BLaER1 treated with 17β-estradiol and CSF1 and Interleukin-3, amounts not matched to agents 10 nM and 100 nM (cell line): ENCODE measurements around the gene SH3TC1.
A peak's percentile ranks its signal among the peaks of the same experiment; 100 is the strongest.

ENCODE experiments used
- H3K27ac ChIP-seq, 11 experiments: shearing (Covaris generic); formaldehyde crosslinking; 2 replicates each; pipeline ENCODE4 v1.8.1; 2022
- H3K27me3 ChIP-seq, 11 experiments: shearing (Covaris generic); formaldehyde crosslinking; 2 replicates each; pipeline ENCODE4 v1.8.1; 2022
- H3K36me3 ChIP-seq, 11 experiments: shearing (Covaris generic); formaldehyde crosslinking; 2 replicates each; pipeline ENCODE4 v1.8.1; 2022
- H3K4me1 ChIP-seq, 10 experiments: shearing (Covaris generic); formaldehyde crosslinking; 2 replicates each; pipeline ENCODE4 v1.8.1; 2022
- H3K4me2 ChIP-seq, 11 experiments: shearing (Covaris generic); formaldehyde crosslinking; 2 replicates each; pipeline ENCODE4 v1.8.1; 2022
- H3K4me3 ChIP-seq, 10 experiments: shearing (Covaris generic); formaldehyde crosslinking; 2 replicates each; pipeline ENCODE4 v1.8.1; 2022
- H3K9ac ChIP-seq, 11 experiments: shearing (Covaris generic); formaldehyde crosslinking; 2 replicates each; pipeline ENCODE4 v1.8.1; 2022
- H3K9me3 ChIP-seq, 11 experiments: shearing (Covaris generic); formaldehyde crosslinking; replicated peaks in 1 of 11; 2 replicates each; pipeline ENCODE4 v1.8.1; 2022
- H4K20me1 ChIP-seq, 11 experiments: shearing (Covaris generic); formaldehyde crosslinking; 2 replicates each; pipeline ENCODE4 v1.8.1; 2022
- Cebpa-rat ChIP-seq, 11 experiments: shearing (Covaris generic); IDR thresholded peaks; 2 replicates each; pipeline ENCODE4 v1.8.1; 2022

The SH3TC1 gene

GRCh38 chr4:8203052-8203401 lies 3.9 kb downstream of the SH3TC1 start:
- H3K9me3 ChIP-seq = no peaks in the 10 kb centered on the region
- H3K9ac ChIP-seq = peak overlapping the region; percentile 71 to 97 (median 84); a peak in 19 of 22 replicates
- peaks cover 70 to 100% (median 99%) of the 10 kb centered on the region in 10 experiments for H3K4me1 ChIP-seq
- no peak for TF ChIP-seq Cebpa-rat (IDR thresholded peaks at IDR 0.05)
- no peaks in the 10 kb centered on the region for H3K27me3 ChIP-seq
- H4K20me1 ChIP-seq = peaks cover 16 to 73% (median 48%) of the 10 kb centered on the region in 11 experiments; a peak in 20 of 22 replicates
- H3K36me3 ChIP-seq = peaks cover 0 to 65% (median 2%) of the 10 kb centered on the region in 11 experiments; a peak in 14 of 22 replicates
- peak overlapping the region in 3 of 11 experiments; percentile 86 to 87 (median 87); a peak in 6 of 22 replicates for H3K27ac ChIP-seq
- H3K4me3 ChIP-seq = peak overlapping the region; percentile 62 to 94 (median 77); a peak in 19 of 20 replicates
- H3K4me2 ChIP-seq = peak overlapping the region; percentile 92 to 100 (median 99)

GRCh38 chr4:8203817-8204216 lies 4.7 kb downstream of the SH3TC1 start:
- peaks cover 71 to 100% (median 95%) of the 10 kb centered on the region in 10 experiments for H3K4me1 ChIP-seq
- H3K4me3 ChIP-seq = peak overlapping the region in 6 of 10 experiments; percentile 73 to 94 (median 90); a peak in 13 of 20 replicates
- H3K27ac ChIP-seq = peak overlapping the region in 6 of 11 experiments; percentile 17 to 87 (median 71); a peak in 12 of 22 replicates
- H3K4me2 ChIP-seq = peak overlapping the region; percentile 92 to 100 (median 99)
- TF ChIP-seq Cebpa-rat (IDR thresholded peaks at IDR 0.05) = no peak
- H3K36me3 ChIP-seq = peaks cover 0 to 73% (median 8%) of the 10 kb centered on the region in 11 experiments; a peak in 17 of 22 replicates
- H3K9ac ChIP-seq = peak overlapping the region; percentile 43 to 97 (median 81); a peak in 21 of 22 replicates
- H3K27me3 ChIP-seq = no peaks in the 10 kb centered on the region
- peaks cover 16 to 81% (median 48%) of the 10 kb centered on the region in 11 experiments; a peak in 20 of 22 replicates for H4K20me1 ChIP-seq
- H3K9me3 ChIP-seq = no peaks in the 10 kb centered on the region

GRCh38 chr4:8204576-8205227 lies 5.6 kb downstream of the SH3TC1 start:
- TF ChIP-seq Cebpa-rat (IDR thresholded peaks at IDR 0.05) = no peak
- Histone ChIP-seq H3K4me2 (peak overlapping the region; percentile 92 to 100 (median 99)), H3K4me3 (peak overlapping the region in 5 of 10 experiments; percentile 81 to 94 (median 91); a peak in 6 of 20 replicates), H3K9ac (peak overlapping the region; percentile 6 to 97 (median 81); a peak in 17 of 22 replicates), H3K36me3 (peaks cover 0 to 82% (median 17%) of the 10 kb centered on the region in 11 experiments; a peak in 17 of 22 replicates), H4K20me1 (peaks cover 16 to 90% (median 48%) of the 10 kb centered on the region in 11 experiments; a peak in 20 of 22 replicates), H3K9me3 (no peaks in the 10 kb centered on the region), H3K27ac (peak overlapping the region in 7 of 11 experiments; percentile 8 to 87 (median 62); a peak in 12 of 22 replicates), H3K27me3 (no peaks in the 10 kb centered on the region), H3K4me1 (peaks cover 80 to 100% (median 98%) of the 10 kb centered on the region in 10 experiments)

- Histone ChIP-seq H3K27me3 (no peaks in the 10 kb centered on the region), H3K9me3 (no peaks in the 10 kb centered on the region), H3K4me2 (peak overlapping the region; percentile 92 to 100 (median 99)), H3K4me3 (peak overlapping the region in 4 of 10 experiments; percentile 57 to 93 (median 85); a peak in 5 of 20 replicates), H3K36me3 (peaks cover 0 to 88% (median 21%) of the 10 kb centered on the region in 11 experiments; a peak in 17 of 22 replicates), H3K9ac (peak overlapping the region; percentile 18 to 97 (median 81); a peak in 19 of 22 replicates), H3K27ac (peak overlapping the region in 10 of 11 experiments; percentile 10 to 87 (median 65); a peak in 19 of 22 replicates), H4K20me1 (peaks cover 16 to 95% (median 48%) of the 10 kb centered on the region in 11 experiments; a peak in 20 of 22 replicates), H3K4me1 (peaks cover 86 to 100% (median 98%) of the 10 kb centered on the region in 10 experiments)
- no peak for TF ChIP-seq Cebpa-rat (IDR thresholded peaks at IDR 0.05)
These were observed 6.2 kb downstream of the SH3TC1 start for GRCh38 chr4:8205241-8205707.

GRCh38 chr4:8205749-8206611 lies 6.9 kb downstream of the SH3TC1 start:
- H3K4me3 ChIP-seq = peak overlapping the region in 4 of 10 experiments; percentile 27 to 57 (median 42); a peak in 7 of 20 replicates
- H3K4me2 ChIP-seq = peak overlapping the region; percentile 92 to 100 (median 99)
- H3K27ac ChIP-seq = peak overlapping the region in 10 of 11 experiments; percentile 20 to 80 (median 65); a peak in 20 of 22 replicates
- peaks cover 90 to 99% (median 98%) of the 10 kb centered on the region in 10 experiments for H3K4me1 ChIP-seq
- H3K9me3 ChIP-seq = no peaks in the 10 kb centered on the region
- peaks cover 16 to 99% (median 48%) of the 10 kb centered on the region in 11 experiments; a peak in 20 of 22 replicates for H4K20me1 ChIP-seq
- H3K27me3 ChIP-seq = no peaks in the 10 kb centered on the region
- no peak for TF ChIP-seq Cebpa-rat (IDR thresholded peaks at IDR 0.05)
- peak overlapping the region; percentile 35 to 67 (median 58); a peak in 19 of 22 replicates for H3K9ac ChIP-seq
- H3K36me3 ChIP-seq = peaks cover 0 to 87% (median 21%) of the 10 kb centered on the region in 11 experiments; a peak in 17 of 22 replicates

GRCh38 chr4:8207314-8207713 lies 8.2 kb downstream of the SH3TC1 start:
- peaks cover 77 to 96% (median 94%) of the 10 kb centered on the region in 10 experiments for H3K4me1 ChIP-seq
- no peak overlapping the region for H3K4me3 ChIP-seq
- no peaks in the 10 kb centered on the region for H3K9me3 ChIP-seq

GRCh38 chr4:8208565-8208964 lies 9.5 kb downstream of the SH3TC1 start:
- H3K9ac ChIP-seq = peak overlapping the region in 1 of 11 experiments; percentile 9; a peak in 1 of 22 replicates
- H3K4me1 ChIP-seq = peaks cover 70 to 96% (median 93%) of the 10 kb centered on the region in 10 experiments
- no peak for TF ChIP-seq Cebpa-rat (IDR thresholded peaks at IDR 0.05)
- H3K36me3 ChIP-seq = peaks cover 6 to 94% (median 23%) of the 10 kb centered on the region in 11 experiments; a peak in 17 of 22 replicates
- H3K27ac ChIP-seq = peak overlapping the region in 3 of 11 experiments; percentile 1 to 80 (median 53); a peak in 4 of 22 replicates
- H3K9me3 ChIP-seq = no peaks in the 10 kb centered on the region
- H4K20me1 ChIP-seq = peaks cover 0 to 96% (median 28%) of the 10 kb centered on the region in 11 experiments; a peak in 14 of 22 replicates
- H3K27me3 ChIP-seq = no peaks in the 10 kb centered on the region
- peak overlapping the region in 7 of 11 experiments; percentile 32 to 100 (median 98); a peak in 12 of 22 replicates for H3K4me2 ChIP-seq
- H3K4me3 ChIP-seq = no peak overlapping the region

More at GRCh38 chr4:8207314-8207713, 8.2 kb downstream of the SH3TC1 start:
- Histone ChIP-seq H3K4me2 (peak overlapping the region; percentile 92 to 100 (median 99); a peak in 20 of 22 replicates), H3K36me3 (peaks cover 0 to 93% (median 21%) of the 10 kb centered on the region in 11 experiments; a peak in 17 of 22 replicates), H3K9ac (peak overlapping the region in 4 of 11 experiments; percentile 51 to 67 (median 62); a peak in 7 of 22 replicates), H4K20me1 (peaks cover 9 to 96% (median 40%) of the 10 kb centered on the region in 11 experiments; a peak in 17 of 22 replicates), H3K27ac (peak overlapping the region in 7 of 11 experiments; percentile 1 to 80 (median 68); a peak in 11 of 22 replicates), H3K27me3 (no peaks in the 10 kb centered on the region)
- TF ChIP-seq Cebpa-rat (IDR thresholded peaks at IDR 0.05) = peak in 7 of 11 experiments; percentile 11 to 78 (median 59); a peak in 6 of 22 replicates
